ENCODE results near the gene OPCML.

Gene OPCML

GRCh38 chr11:132876705-132877104 is 655.6 kb downstream of the OPCML start:
- H3K36me3 ChIP-seq, result no peaks in the 10 kb centered on the region
- DNase-seq, result no peak
- no peaks in the 10 kb centered on the region for H3K27me3 ChIP-seq (ENCODE audit: insufficient read depth, low read depth, severe bottlenecking)
- no peaks in the 10 kb centered on the region for H3K9me3 ChIP-seq (ENCODE audit: severe bottlenecking)
- TF ChIP-seq CTCF (IDR thresholded peaks at IDR 0.05; ENCODE audit: low read depth, low read length), result no peak
- no peak overlapping the region for H3K4me3 ChIP-seq (ENCODE audit: low read depth, low read length)
- H3K27ac ChIP-seq, result no peak overlapping the region

GRCh38 chr11:132876239-132876638 is 656.1 kb downstream of the OPCML start:
- H3K9me3 ChIP-seq (ENCODE audit: severe bottlenecking), result no peaks in the 10 kb centered on the region
- no peak overlapping the region for H3K27ac ChIP-seq
- no peak for DNase-seq
- no peak for TF ChIP-seq CTCF (IDR thresholded peaks at IDR 0.05; ENCODE audit: low read depth, low read length)
- H3K27me3 ChIP-seq (ENCODE audit: insufficient read depth, low read depth, severe bottlenecking), result no peaks in the 10 kb centered on the region
- no peak overlapping the region for H3K4me3 ChIP-seq (ENCODE audit: low read depth, low read length)
- H3K36me3 ChIP-seq, result no peaks in the 10 kb centered on the region

- Histone ChIP-seq H3K27me3 (ENCODE audit: insufficient read depth, low read depth, severe bottlenecking) (no peaks in the 10 kb centered on the region), H3K27ac (no peak overlapping the region), H3K4me3 (ENCODE audit: low read depth, low read length) (no peak overlapping the region), H3K36me3 (no peaks in the 10 kb centered on the region), H3K9me3 (ENCODE audit: severe bottlenecking) (no peaks in the 10 kb centered on the region)
- TF ChIP-seq CTCF (IDR thresholded peaks at IDR 0.05; ENCODE audit: low read depth, low read length), result no peak
- no peak for DNase-seq
These were observed 657.7 kb downstream of the OPCML start for GRCh38 chr11:132874638-132875037.

GRCh38 chr11:132873841-132874240 is 658.5 kb downstream of the OPCML start:
- no peak for TF ChIP-seq CTCF (IDR thresholded peaks at IDR 0.05; ENCODE audit: low read depth, low read length)
- no peak overlapping the region for H3K4me3 ChIP-seq (ENCODE audit: low read depth, low read length)
- H3K36me3 ChIP-seq, result no peaks in the 10 kb centered on the region
- no peak for DNase-seq
- no peaks in the 10 kb centered on the region for H3K9me3 ChIP-seq (ENCODE audit: severe bottlenecking)
- no peaks in the 10 kb centered on the region for H3K27me3 ChIP-seq (ENCODE audit: insufficient read depth, low read depth, severe bottlenecking)
- no peak overlapping the region for H3K27ac ChIP-seq

- H3K27ac ChIP-seq, result no peak overlapping the region
- no peak overlapping the region for H3K4me3 ChIP-seq (ENCODE audit: low read depth, low read length)
- no peaks in the 10 kb centered on the region for H3K9me3 ChIP-seq (ENCODE audit: severe bottlenecking)
- no peaks in the 10 kb centered on the region for H3K27me3 ChIP-seq (ENCODE audit: insufficient read depth, low read depth, severe bottlenecking)
- H3K36me3 ChIP-seq, result no peaks in the 10 kb centered on the region
- no peak for DNase-seq
- TF ChIP-seq CTCF (IDR thresholded peaks at IDR 0.05; ENCODE audit: low read depth, low read length), result no peak
These were observed 660.1 kb downstream of the OPCML start for GRCh38 chr11:132872211-132872610.

GRCh38 chr11:132866783-132867545 is 665.3 kb downstream of the OPCML start:
- no peaks in the 10 kb centered on the region for H3K27me3 ChIP-seq (ENCODE audit: insufficient read depth, low read depth, severe bottlenecking)
- H3K9me3 ChIP-seq (ENCODE audit: severe bottlenecking), result no peaks in the 10 kb centered on the region
- H3K4me3 ChIP-seq (ENCODE audit: low read depth, low read length), result no peak overlapping the region
- no peaks in the 10 kb centered on the region for H3K36me3 ChIP-seq
- no peak for DNase-seq
- no peak for TF ChIP-seq CTCF (IDR thresholded peaks at IDR 0.05; ENCODE audit: low read depth, low read length)
- H3K27ac ChIP-seq, result no peak overlapping the region

Data from WERI-Rb-1 (cell line).